Measurements from ENCODE around the gene TSHZ2. TPM values are rescaled to one million over a fixed set of nuclear protein-coding genes. Genes with fewer than 3 reads are reported as not detected.

TSHZ2 gene
- total and polyA plus RNA-seq, 2 donors (not counting 3 experiments of a cell fraction or from before 2014, with no cell fraction given): not detected

GRCh38 chr20:53264604-53265003, 292.4 kb downstream of the TSHZ2 start:
- FAIRE-seq (no peak), DNase-seq (ENCODE audit: low read depth, low spot score) (no peak)
- Histone ChIP-seq H4K20me1 (replicated peaks; ENCODE audit: control insufficient read depth, extremely low read depth, insufficient read depth, low read length) (no peaks in the 10 kb centered on the region), H3K9me3 (replicated peaks; ENCODE audit: control insufficient read depth, insufficient read depth, low read length) (no peaks in the 10 kb centered on the region), H3K36me3 (ENCODE audit: control insufficient read depth in 2 of 2, extremely low read depth in 1 of 2, insufficient read depth in 2 of 2, low read length in 2 of 2) (no peaks in the 10 kb centered on the region), H3K9me1 (replicated peaks; ENCODE audit: control insufficient read depth, extremely low read depth, insufficient read depth, low read length) (no peaks in the 10 kb centered on the region), H3K4me2 (ENCODE audit: insufficient read depth, low read length) (no peak overlapping the region), H3K27me3 (ENCODE audit: control insufficient read depth in 2 of 2, insufficient read depth in 2 of 2, low read length in 2 of 2) (no peaks in the 10 kb centered on the region), H3K4me3 (replicated peaks in 1 of 3; ENCODE audit: insufficient read depth in 1 of 3, low read depth in 1 of 3, low read length in 3 of 3) (no peak overlapping the region), H3K9ac (replicated peaks; ENCODE audit: extremely low read depth, insufficient read depth, low read length) (no peak overlapping the region), H3K79me2 (ENCODE audit: control insufficient read depth, insufficient read depth, low read length) (no peaks in the 10 kb centered on the region), H3K27ac (ENCODE audit: insufficient read depth, low read depth, low read length) (no peak overlapping the region), H2AFZ (ENCODE audit: low read depth, low read length) (no peak overlapping the region), H3K4me1 (ENCODE audit: control insufficient read depth, extremely low read depth, insufficient read depth, low read length) (no peaks in the 10 kb centered on the region)
- no peak for TF ChIP-seq MAX (IDR thresholded peaks at IDR 0.05; ENCODE audit: insufficient read depth, insufficient read length)
- TF ChIP-seq FOS (IDR thresholded peaks at IDR 0.05; ENCODE audit: borderline replicate concordance, insufficient read depth, low read length): no peak
- TF ChIP-seq GATA2 (IDR thresholded peaks at IDR 0.05; ENCODE audit: insufficient read depth, insufficient read length, low read depth, low read length): no peak
- TF ChIP-seq CTCF (IDR thresholded peaks at IDR 0.05; ENCODE audit: extremely low read depth in 1 of 2, insufficient read depth in 1 of 2, low read depth in 1 of 2, low read length in 2 of 2): no peak
- TF ChIP-seq JUN (IDR thresholded peaks at IDR 0.05; ENCODE audit: borderline replicate concordance, insufficient read depth, insufficient read length, low read depth): no peak
- TF ChIP-seq POLR2AphosphoS5 (IDR thresholded peaks at IDR 0.05; ENCODE audit: insufficient read depth, low read depth, low read length): no peak
- TF ChIP-seq POLR2A (IDR thresholded peaks at IDR 0.05; ENCODE audit: low read depth, low read length): no peak
- TF ChIP-seq MYC (IDR thresholded peaks at IDR 0.05; ENCODE audit: low read depth, low read length): no peak
- no peak for TF ChIP-seq EZH2 (IDR thresholded peaks at IDR 0.05; ENCODE audit: borderline replicate concordance, low read depth, low read length, severe bottlenecking)
- ChIA-PET POLR2A (no interaction called here), CTCF (no interaction called here)
- intact Hi-C loops (cut with micrococcal nuclease) (no loop called here), dilution Hi-C loops (cut with MboI; ENCODE audit: extremely low pct_ligation_motif_present, low sequenced_read_pairs) (no loop called here)
- BruUV-seq (replicated peaks): no TSS peak
